ENCODE results near the gene CELF4. TPM values are rescaled to one million over a fixed set of nuclear protein-coding genes. Genes with fewer than 3 reads are reported as not detected.

CELF4 gene
- total and polyA plus RNA-seq, 2 donors (not counting 3 experiments of a cell fraction or from before 2014, with no cell fraction given): not detected

DNA sequence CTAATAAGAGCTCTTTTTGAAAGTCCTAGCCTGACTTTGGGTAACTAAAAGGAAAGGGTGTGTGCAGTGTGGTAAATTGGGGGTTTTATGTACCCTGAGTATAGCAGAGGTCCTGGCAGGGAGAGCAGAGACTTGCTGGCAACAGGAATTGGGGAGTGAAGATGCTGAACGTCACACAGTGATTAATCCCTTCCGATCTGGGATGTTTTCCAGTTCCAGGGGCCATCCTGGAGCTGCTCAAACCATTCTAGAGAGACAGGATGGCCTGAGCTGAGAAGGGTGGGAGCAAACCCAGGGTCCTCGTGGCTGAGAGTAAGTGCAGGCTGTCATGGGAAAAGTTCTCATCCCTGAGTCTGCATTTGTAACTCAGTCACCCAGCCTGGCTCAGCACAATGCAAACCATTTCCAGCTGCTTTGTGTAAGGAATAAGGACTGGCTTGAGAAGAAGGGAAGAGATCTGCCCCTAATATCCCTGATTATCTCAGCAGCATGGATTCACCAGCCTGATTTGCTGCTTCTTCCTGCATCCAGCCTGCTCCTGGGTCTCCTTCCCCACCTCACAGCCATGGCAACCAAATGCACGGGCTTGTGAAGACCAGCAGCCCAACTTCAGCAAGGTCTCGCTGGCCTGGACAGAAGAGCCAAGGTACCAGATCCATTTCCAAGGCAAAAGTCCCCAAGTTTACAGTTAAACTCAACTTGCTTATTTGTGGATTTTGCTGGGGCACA is 47.1 kb upstream of the CELF4 start:
- CTCF ChIA-PET: no interaction called here
- no peak for FAIRE-seq
- no TSS peak for BruUV-seq (replicated peaks)

More for the DNA sequence above, 47.1 kb upstream of the CELF4 start:
- H2AFZ ChIP-seq (ENCODE audit: low read depth, low read length): no peak overlapping the region
- H3K79me2 ChIP-seq (ENCODE audit: control insufficient read depth, insufficient read depth, low read length): no peaks in the 10 kb centered on the region
- no peak for TF ChIP-seq FOS (IDR thresholded peaks at IDR 0.05; ENCODE audit: borderline replicate concordance, insufficient read depth, low read length)
- TF ChIP-seq, protein P1, sequence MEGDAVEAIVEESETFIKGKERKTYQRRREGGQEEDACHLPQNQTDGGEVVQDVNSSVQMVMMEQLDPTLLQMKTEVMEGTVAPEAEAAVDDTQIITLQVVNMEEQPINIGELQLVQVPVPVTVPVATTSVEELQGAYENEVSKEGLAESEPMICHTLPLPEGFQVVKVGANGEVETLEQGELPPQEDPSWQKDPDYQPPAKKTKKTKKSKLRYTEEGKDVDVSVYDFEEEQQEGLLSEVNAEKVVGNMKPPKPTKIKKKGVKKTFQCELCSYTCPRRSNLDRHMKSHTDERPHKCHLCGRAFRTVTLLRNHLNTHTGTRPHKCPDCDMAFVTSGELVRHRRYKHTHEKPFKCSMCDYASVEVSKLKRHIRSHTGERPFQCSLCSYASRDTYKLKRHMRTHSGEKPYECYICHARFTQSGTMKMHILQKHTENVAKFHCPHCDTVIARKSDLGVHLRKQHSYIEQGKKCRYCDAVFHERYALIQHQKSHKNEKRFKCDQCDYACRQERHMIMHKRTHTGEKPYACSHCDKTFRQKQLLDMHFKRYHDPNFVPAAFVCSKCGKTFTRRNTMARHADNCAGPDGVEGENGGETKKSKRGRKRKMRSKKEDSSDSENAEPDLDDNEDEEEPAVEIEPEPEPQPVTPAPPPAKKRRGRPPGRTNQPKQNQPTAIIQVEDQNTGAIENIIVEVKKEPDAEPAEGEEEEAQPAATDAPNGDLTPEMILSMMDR (IDR thresholded peaks at IDR 0.05; ENCODE audit: extremely low read depth in 1 of 2, insufficient read depth in 1 of 2, low read depth in 1 of 2, low read length in 2 of 2): no peak
- TF ChIP-seq JUN (IDR thresholded peaks at IDR 0.05; ENCODE audit: borderline replicate concordance, insufficient read depth, insufficient read length, low read depth): no peak
- no peak for TF ChIP-seq POLR2A (IDR thresholded peaks at IDR 0.05; ENCODE audit: low read depth, low read length)
- no peak for TF ChIP-seq MYC (IDR thresholded peaks at IDR 0.05; ENCODE audit: low read depth, low read length)
- no peak for TF ChIP-seq GATA2 (IDR thresholded peaks at IDR 0.05; ENCODE audit: insufficient read depth, insufficient read length, low read depth, low read length)
- TF ChIP-seq, protein P2, sequence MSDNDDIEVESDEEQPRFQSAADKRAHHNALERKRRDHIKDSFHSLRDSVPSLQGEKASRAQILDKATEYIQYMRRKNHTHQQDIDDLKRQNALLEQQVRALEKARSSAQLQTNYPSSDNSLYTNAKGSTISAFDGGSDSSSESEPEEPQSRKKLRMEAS (IDR thresholded peaks at IDR 0.05; ENCODE audit: insufficient read depth, insufficient read length): no peak
- TF ChIP-seq EZH2 (IDR thresholded peaks at IDR 0.05; ENCODE audit: borderline replicate concordance, low read depth, low read length, severe bottlenecking): no peak
- no peak for TF ChIP-seq POLR2AphosphoS5 (IDR thresholded peaks at IDR 0.05; ENCODE audit: insufficient read depth, low read depth, low read length)
- peaks cover 5% of the 10 kb centered on the region for H3K9me3 ChIP-seq (replicated peaks; ENCODE audit: control insufficient read depth, insufficient read depth, low read length)
- no peaks in the 10 kb centered on the region for H4K20me1 ChIP-seq (replicated peaks; ENCODE audit: control insufficient read depth, extremely low read depth, insufficient read depth, low read length)
- POLR2A ChIA-PET: no interaction called here
- dilution Hi-C loops (cut with MboI; ENCODE audit: extremely low pct_ligation_motif_present, low sequenced_read_pairs) (no loop called here), intact Hi-C loops (cut with micrococcal nuclease) (no loop called here)
- no peak overlapping the region for H3K9ac ChIP-seq (replicated peaks; ENCODE audit: extremely low read depth, insufficient read depth, low read length)
- no peaks in the 10 kb centered on the region for H3K9me1 ChIP-seq (replicated peaks; ENCODE audit: control insufficient read depth, extremely low read depth, insufficient read depth, low read length)
- no peaks in the 10 kb centered on the region for H3K36me3 ChIP-seq (ENCODE audit: control insufficient read depth in 2 of 2, extremely low read depth in 1 of 2, insufficient read depth in 2 of 2, low read length in 2 of 2)
- H3K4me3 ChIP-seq (replicated peaks in 1 of 3; ENCODE audit: insufficient read depth in 1 of 3, low read depth in 1 of 3, low read length in 3 of 3): no peak overlapping the region
- no peak overlapping the region for H3K27ac ChIP-seq (ENCODE audit: insufficient read depth, low read depth, low read length)
- no peaks in the 10 kb centered on the region for H3K4me1 ChIP-seq (ENCODE audit: control insufficient read depth, extremely low read depth, insufficient read depth, low read length)
- DNase-seq (ENCODE audit: low read depth, low spot score): no peak
- H3K27me3 ChIP-seq (ENCODE audit: control insufficient read depth in 2 of 2, insufficient read depth in 2 of 2, low read length in 2 of 2): no peaks in the 10 kb centered on the region
- no peak overlapping the region for H3K4me2 ChIP-seq (ENCODE audit: insufficient read depth, low read length)
